ENCODE measurements around the gene CLEC16A.

CLEC16A gene

GRCh38 chr16:11020792-11021551 lies 76.6 kb downstream of the CLEC16A start:
- DNase-seq = no peak
- in situ Hi-C loops (cut with MboI; ENCODE audit: low pct_unique_long_range_greater_than_20kb, low sequenced_read_pairs) = no loop called here

GRCh38 chr16:11022002-11022401 lies 77.6 kb downstream of the CLEC16A start:
- in situ Hi-C loops (cut with MboI; ENCODE audit: low pct_unique_long_range_greater_than_20kb, low sequenced_read_pairs) = no loop called here
- DNase-seq = no peak

GRCh38 chr16:11023262-11024039 lies 79.1 kb downstream of the CLEC16A start:
- DNase-seq = no peak
- in situ Hi-C loops (cut with MboI; ENCODE audit: low pct_unique_long_range_greater_than_20kb, low sequenced_read_pairs) = no loop called here

- no peak for DNase-seq
- in situ Hi-C loops (cut with MboI; ENCODE audit: low pct_unique_long_range_greater_than_20kb, low sequenced_read_pairs) = no loop called here
These were observed 80.1 kb downstream of the CLEC16A start for GRCh38 chr16:11024333-11025053.

- no peak for DNase-seq
- in situ Hi-C loops (cut with MboI; ENCODE audit: low pct_unique_long_range_greater_than_20kb, low sequenced_read_pairs) = no loop called here
These were observed 80.8 kb downstream of the CLEC16A start for GRCh38 chr16:11025120-11025531.

- DNase-seq = no peak
- in situ Hi-C loops (cut with MboI; ENCODE audit: low pct_unique_long_range_greater_than_20kb, low sequenced_read_pairs) = no loop called here
These were observed 85.6 kb downstream of the CLEC16A start for GRCh38 chr16:11029948-11030347.

GRCh38 chr16:11030990-11031510 lies 86.7 kb downstream of the CLEC16A start:
- in situ Hi-C loops (cut with MboI; ENCODE audit: low pct_unique_long_range_greater_than_20kb, low sequenced_read_pairs) = no loop called here
- DNase-seq = no peak

GRCh38 chr16:11032000-11032921 lies 87.9 kb downstream of the CLEC16A start:
- in situ Hi-C loops (cut with MboI; ENCODE audit: low pct_unique_long_range_greater_than_20kb, low sequenced_read_pairs) = no loop called here
- DNase-seq = no peak

- in situ Hi-C loops (cut with MboI; ENCODE audit: low pct_unique_long_range_greater_than_20kb, low sequenced_read_pairs) = no loop called here
- no peak for DNase-seq
These were observed 88.5 kb downstream of the CLEC16A start for GRCh38 chr16:11032922-11033291.

GRCh38 chr16:11033629-11034420 lies 89.5 kb downstream of the CLEC16A start:
- in situ Hi-C loops (cut with MboI; ENCODE audit: low pct_unique_long_range_greater_than_20kb, low sequenced_read_pairs) = no loop called here
- no peak for DNase-seq

GRCh38 chr16:11034481-11034931 lies 90.1 kb downstream of the CLEC16A start:
- in situ Hi-C loops (cut with MboI; ENCODE audit: low pct_unique_long_range_greater_than_20kb, low sequenced_read_pairs) = no loop called here

GRCh38 chr16:11035096-11035495 lies 90.7 kb downstream of the CLEC16A start:
- DNase-seq = no peak
- in situ Hi-C loops (cut with MboI; ENCODE audit: low pct_unique_long_range_greater_than_20kb, low sequenced_read_pairs) = no loop called here

More at GRCh38 chr16:11034481-11034931, 90.1 kb downstream of the CLEC16A start:
- no peak for DNase-seq

GRCh38 chr16:11036040-11036439 lies 91.7 kb downstream of the CLEC16A start:
- no peak for DNase-seq
- in situ Hi-C loops (cut with MboI; ENCODE audit: low pct_unique_long_range_greater_than_20kb, low sequenced_read_pairs) = no loop called here

- DNase-seq = no peak
- in situ Hi-C loops (cut with MboI; ENCODE audit: low pct_unique_long_range_greater_than_20kb, low sequenced_read_pairs) = no loop called here
These were observed 92.6 kb downstream of the CLEC16A start for GRCh38 chr16:11036868-11037410.

- no peak for DNase-seq
- in situ Hi-C loops (cut with MboI; ENCODE audit: low pct_unique_long_range_greater_than_20kb, low sequenced_read_pairs) = no loop called here
These were observed 93.9 kb downstream of the CLEC16A start for GRCh38 chr16:11038305-11038704.

GRCh38 chr16:11038777-11039176 lies 94.4 kb downstream of the CLEC16A start:
- in situ Hi-C loops (cut with MboI; ENCODE audit: low pct_unique_long_range_greater_than_20kb, low sequenced_read_pairs) = no loop called here
- DNase-seq = no peak

- in situ Hi-C loops (cut with MboI; ENCODE audit: low pct_unique_long_range_greater_than_20kb, low sequenced_read_pairs) = no loop called here
- no peak for DNase-seq
These were observed 95.4 kb downstream of the CLEC16A start for GRCh38 chr16:11039726-11040125.

- DNase-seq = no peak
- in situ Hi-C loops (cut with MboI; ENCODE audit: low pct_unique_long_range_greater_than_20kb, low sequenced_read_pairs) = no loop called here
These were observed 97.8 kb downstream of the CLEC16A start for GRCh38 chr16:11042191-11042590.

All from KBM-7 (cell line).